ENCODE data around the gene PSIP1. TPM values are rescaled to one million over a fixed set of nuclear protein-coding genes. Genes with fewer than 3 reads are reported as not detected.

PSIP1 gene
- total RNA-seq, 1 donor from 2014 or later, result 118 TPM

GRCh38 chr9:15498246-15498995 lies 12.3 kb downstream of the PSIP1 start:
- peaks cover 72% of the 10 kb centered on the region for H3K36me3 Mint-ChIP-seq (ENCODE audit: low read depth)

GRCh38 chr9:15492485-15493150 lies 18.2 kb downstream of the PSIP1 start:
- peaks cover 10% of the 10 kb centered on the region for H3K4me1 Mint-ChIP-seq (ENCODE audit: low read depth)
- intact Hi-C loops (cut with micrococcal nuclease), result no loop called here
- no peak overlapping the region for H3K27ac Mint-ChIP-seq
- H3K27me3 Mint-ChIP-seq (ENCODE audit: low read depth), result no peaks in the 10 kb centered on the region
- DNase-seq (ENCODE audit: low spot score), result no peak
- H3K4me3 Mint-ChIP-seq (ENCODE audit: low read depth), result no peak overlapping the region
- H3K9me3 Mint-ChIP-seq, result peaks cover 7% of the 10 kb centered on the region
- peaks cover 70% of the 10 kb centered on the region for H3K36me3 Mint-ChIP-seq (ENCODE audit: low read depth)

More at GRCh38 chr9:15498246-15498995, 12.3 kb downstream of the PSIP1 start:
- H3K27me3 Mint-ChIP-seq (ENCODE audit: low read depth), result no peaks in the 10 kb centered on the region
- no peak overlapping the region for H3K4me3 Mint-ChIP-seq (ENCODE audit: low read depth)
- DNase-seq (ENCODE audit: low spot score), result no peak
- H3K9me3 Mint-ChIP-seq, result peaks cover 1% of the 10 kb centered on the region
- no peak overlapping the region for H3K27ac Mint-ChIP-seq
- intact Hi-C loops (cut with micrococcal nuclease), result no loop called here
- H3K4me1 Mint-ChIP-seq (ENCODE audit: low read depth), result peaks cover 49% of the 10 kb centered on the region

GRCh38 chr9:15491950-15492349 lies 18.8 kb downstream of the PSIP1 start:
- Mint-ChIP-seq H3K4me3 (ENCODE audit: low read depth) (no peak overlapping the region), H3K27ac (no peak overlapping the region), H3K9me3 (peaks cover 7% of the 10 kb centered on the region), H3K27me3 (ENCODE audit: low read depth) (no peaks in the 10 kb centered on the region), H3K4me1 (ENCODE audit: low read depth) (peaks cover 9% of the 10 kb centered on the region), H3K36me3 (ENCODE audit: low read depth) (peaks cover 68% of the 10 kb centered on the region)
- intact Hi-C loops (cut with micrococcal nuclease), result loop anchor here (2.0 kb wide), 1 partner anchor 19 kb away; the partner anchor contains the start of gene PSIP1
- DNase-seq (ENCODE audit: low spot score), result no peak

- peak overlapping the region; percentile 23 for H3K27ac Mint-ChIP-seq
- no peak for DNase-seq (ENCODE audit: low spot score)
- H3K4me1 Mint-ChIP-seq (ENCODE audit: low read depth), result peaks cover 20% of the 10 kb centered on the region
- peaks cover 56% of the 10 kb centered on the region for H3K36me3 Mint-ChIP-seq (ENCODE audit: low read depth)
- no peak overlapping the region for H3K4me3 Mint-ChIP-seq (ENCODE audit: low read depth)
- H3K9me3 Mint-ChIP-seq, result no peaks in the 10 kb centered on the region
- H3K27me3 Mint-ChIP-seq (ENCODE audit: low read depth), result no peaks in the 10 kb centered on the region
- intact Hi-C loops (cut with micrococcal nuclease), result loop anchor here (5.0 kb wide), 1 partner anchor 121 kb away; no protein-coding TSS in a partner anchor
Measured at GRCh38 chr9:15485836-15486666, 24.7 kb downstream of the PSIP1 start.

- H3K27me3 Mint-ChIP-seq (ENCODE audit: low read depth), result no peaks in the 10 kb centered on the region
- H3K36me3 Mint-ChIP-seq (ENCODE audit: low read depth), result peaks cover 54% of the 10 kb centered on the region
- H3K9me3 Mint-ChIP-seq, result no peaks in the 10 kb centered on the region
- H3K4me1 Mint-ChIP-seq (ENCODE audit: low read depth), result peaks cover 21% of the 10 kb centered on the region
- H3K27ac Mint-ChIP-seq, result no peak overlapping the region
- no peak overlapping the region for H3K4me3 Mint-ChIP-seq (ENCODE audit: low read depth)
- intact Hi-C loops (cut with micrococcal nuclease), result loop anchor here (5.0 kb wide), 1 partner anchor 122 kb away; no protein-coding TSS in a partner anchor
- DNase-seq (ENCODE audit: low spot score), result no peak
Measured at GRCh38 chr9:15484802-15485201, 26.0 kb downstream of the PSIP1 start.

- Mint-ChIP-seq H3K4me1 (ENCODE audit: low read depth) (peaks cover 21% of the 10 kb centered on the region), H3K27me3 (ENCODE audit: low read depth) (no peaks in the 10 kb centered on the region), H3K27ac (peak overlapping the region; percentile 34), H3K4me3 (ENCODE audit: low read depth) (no peak overlapping the region), H3K9me3 (no peaks in the 10 kb centered on the region), H3K36me3 (ENCODE audit: low read depth) (peaks cover 58% of the 10 kb centered on the region)
- intact Hi-C loops (cut with micrococcal nuclease), result loop anchor here (2.0 kb wide), 1 partner anchor 19 kb away; no protein-coding TSS in a partner anchor
- DNase-seq (ENCODE audit: low spot score), result no peak
Measured at GRCh38 chr9:15482146-15482545, 28.6 kb downstream of the PSIP1 start.

- intact Hi-C loops (cut with micrococcal nuclease), result no loop called here
- Mint-ChIP-seq H3K27me3 (ENCODE audit: low read depth) (no peaks in the 10 kb centered on the region), H3K4me3 (ENCODE audit: low read depth) (no peak overlapping the region), H3K9me3 (no peaks in the 10 kb centered on the region), H3K27ac (no peak overlapping the region), H3K36me3 (ENCODE audit: low read depth) (peaks cover 57% of the 10 kb centered on the region), H3K4me1 (ENCODE audit: low read depth) (peaks cover 19% of the 10 kb centered on the region)
- no peak for DNase-seq (ENCODE audit: low spot score)
Measured at GRCh38 chr9:15480028-15480427, 30.7 kb downstream of the PSIP1 start.

- H3K36me3 Mint-ChIP-seq (ENCODE audit: low read depth), result peaks cover 56% of the 10 kb centered on the region
- intact Hi-C loops (cut with micrococcal nuclease), result no loop called here
- no peak for DNase-seq (ENCODE audit: low spot score)
- H3K4me1 Mint-ChIP-seq (ENCODE audit: low read depth), result peaks cover 11% of the 10 kb centered on the region
- no peak overlapping the region for H3K27ac Mint-ChIP-seq
- H3K4me3 Mint-ChIP-seq (ENCODE audit: low read depth), result no peak overlapping the region
- no peaks in the 10 kb centered on the region for H3K27me3 Mint-ChIP-seq (ENCODE audit: low read depth)
- no peaks in the 10 kb centered on the region for H3K9me3 Mint-ChIP-seq
Measured at GRCh38 chr9:15475923-15476536, 34.7 kb downstream of the PSIP1 start.

- H3K4me1 Mint-ChIP-seq (ENCODE audit: low read depth), result peaks cover 11% of the 10 kb centered on the region
Measured at GRCh38 chr9:15469862-15470261, 40.9 kb downstream of the PSIP1 start.

GRCh38 chr9:15469406-15469805 lies 41.4 kb downstream of the PSIP1 start:
- Mint-ChIP-seq H3K4me3 (ENCODE audit: low read depth) (no peak overlapping the region), H3K27me3 (ENCODE audit: low read depth) (no peaks in the 10 kb centered on the region), H3K36me3 (ENCODE audit: low read depth) (peaks cover 70% of the 10 kb centered on the region), H3K9me3 (no peaks in the 10 kb centered on the region), H3K27ac (no peak overlapping the region), H3K4me1 (ENCODE audit: low read depth) (peaks cover 11% of the 10 kb centered on the region)
- intact Hi-C loops (cut with micrococcal nuclease), result no loop called here
- no peak for DNase-seq (ENCODE audit: low spot score)

More at GRCh38 chr9:15469862-15470261, 40.9 kb downstream of the PSIP1 start:
- H3K27me3 Mint-ChIP-seq (ENCODE audit: low read depth), result no peaks in the 10 kb centered on the region
- no peak overlapping the region for H3K27ac Mint-ChIP-seq
- no peak for DNase-seq (ENCODE audit: low spot score)
- H3K9me3 Mint-ChIP-seq, result no peaks in the 10 kb centered on the region
- H3K36me3 Mint-ChIP-seq (ENCODE audit: low read depth), result peaks cover 66% of the 10 kb centered on the region
- H3K4me3 Mint-ChIP-seq (ENCODE audit: low read depth), result no peak overlapping the region
- intact Hi-C loops (cut with micrococcal nuclease), result no loop called here

- Mint-ChIP-seq H3K9me3 (no peaks in the 10 kb centered on the region), H3K4me1 (ENCODE audit: low read depth) (peaks cover 9% of the 10 kb centered on the region), H3K36me3 (ENCODE audit: low read depth) (peaks cover 70% of the 10 kb centered on the region), H3K4me3 (ENCODE audit: low read depth) (no peak overlapping the region), H3K27ac (no peak overlapping the region), H3K27me3 (ENCODE audit: low read depth) (no peaks in the 10 kb centered on the region)
- intact Hi-C loops (cut with micrococcal nuclease), result no loop called here
- no peak for DNase-seq (ENCODE audit: low spot score)
Measured at GRCh38 chr9:15468145-15468544, 42.6 kb downstream of the PSIP1 start.

GRCh38 chr9:15461601-15462000 lies 49.2 kb downstream of the PSIP1 start:
- Mint-ChIP-seq H3K9me3 (no peaks in the 10 kb centered on the region), H3K27me3 (ENCODE audit: low read depth) (no peaks in the 10 kb centered on the region), H3K4me1 (ENCODE audit: low read depth) (peaks cover under 1% of the 10 kb centered on the region), H3K27ac (no peak overlapping the region), H3K36me3 (ENCODE audit: low read depth) (peaks cover 61% of the 10 kb centered on the region), H3K4me3 (ENCODE audit: low read depth) (no peak overlapping the region)
- intact Hi-C loops (cut with micrococcal nuclease), result no loop called here
- no peak for DNase-seq (ENCODE audit: low spot score)

Measured in activated T-helper 2 cell treated with anti-CD3 and anti-CD28 coated beads, Interferon-gamma antibody, Interleukin-2, Interleukin-4, amounts not matched to agents 10 μg/mL and 5 μg/mL and 100 μg/mL, durations not matched to agents 14 hours and 24 hours and 36 hours (primary cell).